K562 (cell line): ENCODE results near the gene REEP2. TPM values are rescaled to one million over a fixed set of nuclear protein-coding genes. Genes with fewer than 3 reads are reported as not detected.
A peak's percentile ranks its signal among the peaks of the same experiment; 100 is the strongest.

ENCODE experiments used
- ATF6 ChIP-seq: sonication (generic); formaldehyde crosslinking; IDR thresholded peaks from 2 replicates; pipeline ENCODE4 v1.4.0; 2020; ENCODE audit warnings: mild to moderate bottlenecking, missing genetic modification reagents
- BRCA1 ChIP-seq, 2 experiments: fragments of 450-650 bp in 1 of 2; sonication (generic) in 1 of 2; formaldehyde crosslinking in 1 of 2; IDR thresholded peaks; 2 replicates each; pipeline versions ENCODE4 v1.5.0 to v1.6.1; 2017 to 2020; ENCODE audit warnings: mild to moderate bottlenecking in 1 of 2, missing genetic modification reagents in 1 of 2
- CBX3 ChIP-seq, 2 experiments: IDR thresholded peaks; 1 replicate in 1 of 2; 2 replicates in 1 of 2; pipeline ENCODE4 v1.6.1; 2012; ENCODE audit warnings: inconsistent platforms in 2 of 2, low read length in 2 of 2, borderline replicate concordance in 1 of 2, control low read depth in 1 of 2
- CCAR2 ChIP-seq: fragments of 200-400 bp; formaldehyde crosslinking; IDR thresholded peaks from 2 replicates; pipeline ENCODE4 v1.6.1; 2017; ENCODE audit warnings: mild to moderate bottlenecking, low read depth, low read length
- CHD1 ChIP-seq: fragments of 200-600 bp; sonication (generic); IDR thresholded peaks from one replicate; pipeline ENCODE4 v1.6.1; 2012; ENCODE audit warnings: mild to moderate bottlenecking, moderate library complexity, low read length, inconsistent platforms
- EP400 ChIP-seq: fragments of 450-650 bp; IDR thresholded peaks from 2 replicates; pipeline ENCODE4 v1.6.1; 2017; ENCODE audit warnings: antibody characterized with exemption, mild to moderate bottlenecking, moderate library complexity
- MCM7 ChIP-seq, 2 experiments: fragments of 450-650 bp; IDR thresholded peaks; 2 replicates each; pipeline ENCODE4 v1.6.1; 2016 to 2018
- NFATC3 ChIP-seq: fragments of 450-650 bp; IDR thresholded peaks from 2 replicates; pipeline ENCODE4 v1.6.1; 2017; ENCODE audit warnings: mild to moderate bottlenecking
- NRF1 ChIP-seq, 2 experiments: fragments of 450-650 bp; IDR thresholded peaks in 1 of 2; conservative IDR thresholded peaks in 1 of 2; 2 replicates each; pipeline ENCODE4 v1.6.1; 2014; ENCODE audit warnings: mild to moderate bottlenecking in 2 of 2
- POLR2AphosphoS5 ChIP-seq: IDR thresholded peaks from 2 replicates; pipeline ENCODE4 v1.6.1; 2011; ENCODE audit warnings: mild to moderate bottlenecking, low read depth, low read length, moderate library complexity; ENCODE audit not compliant: control insufficient read depth, insufficient read depth
- PRDM10 ChIP-seq: fragments of 450-650 bp; IDR thresholded peaks from 2 replicates; pipeline ENCODE4 v1.6.1; 2018; ENCODE audit not compliant: partially characterized antibody
- PREB ChIP-seq: sonication (generic); formaldehyde crosslinking; IDR thresholded peaks from 2 replicates; pipeline ENCODE4 v1.8.1; 2023; ENCODE audit warnings: mild to moderate bottlenecking, missing genetic modification reagents
- SRF ChIP-seq, 2 experiments: fragments of 250-450, 450-650 bp in 1 of 2; sonication (Bioruptor Pico) in 1 of 2; sonication (generic) in 1 of 2; formaldehyde crosslinking; IDR thresholded peaks; 2 replicates each; pipeline versions ENCODE4 v1.5.0 to v1.5.1; 2020 to 2022; ENCODE audit warnings: mild to moderate bottlenecking in 1 of 2, missing genetic modification reagents in 1 of 2
- TAL1 ChIP-seq: fragments of 450-650 bp; IDR thresholded peaks from 2 replicates; pipeline ENCODE4 v1.6.1; 2016; ENCODE audit warnings: mild to moderate bottlenecking
- ZBTB2 ChIP-seq: fragments of 450-650 bp; IDR thresholded peaks from 2 replicates; pipeline ENCODE4 v1.6.1; 2016; ENCODE audit warnings: antibody characterized with exemption
- ZNF174 ChIP-seq: fragments of 250-450 bp; sonication (Bioruptor Pico); IDR thresholded peaks from 2 replicates; pipeline ENCODE4 v1.4.0; 2020; ENCODE audit warnings: mild to moderate bottlenecking
- ZNF232 ChIP-seq: sonication (generic); formaldehyde crosslinking; IDR thresholded peaks from 2 replicates; pipeline ENCODE4 v1.8.0; 2022; ENCODE audit warnings: mild to moderate bottlenecking, missing genetic modification reagents
- ZNF282 ChIP-seq: sonication (generic); formaldehyde crosslinking; IDR thresholded peaks from 2 replicates; pipeline ENCODE4 v1.8.1; 2023; ENCODE audit warnings: missing genetic modification reagents
- ZNF316 ChIP-seq: fragments of 450-650 bp; IDR thresholded peaks from 2 replicates; pipeline ENCODE4 v1.6.1; 2016
- ZNF57 ChIP-seq: fragments of 450-650 bp; formaldehyde crosslinking; IDR thresholded peaks from 2 replicates; pipeline ENCODE4 v1.4.0; 2020; ENCODE audit warnings: mild to moderate bottlenecking, moderate library complexity
- ZNF583 ChIP-seq: fragments of 250-450 bp; sonication (Bioruptor Pico); IDR thresholded peaks from 2 replicates; pipeline ENCODE4 v1.4.0; 2020
- ZNF79 ChIP-seq: fragments of 250-450 bp; sonication (Bioruptor Pico); IDR thresholded peaks from 2 replicates; pipeline ENCODE4 v1.4.0; 2020; ENCODE audit warnings: low read depth, mild to moderate bottlenecking, moderate library complexity
- polyA plus RNA-seq, 8 experiments: library from polyadenylated mRNA; depleted of rRNA in 4 of 8; stranded (reverse) in 5 of 8; unstranded in 3 of 8; fragments of >200 nt; fragmentation: Nextera tagmentation in 2 of 8; fragmentation: Illumina TruSeq in 1 of 8; extraction: Ambion mirVana in 2 of 8; extraction: Trizol in 1 of 8; gene quantifications; 2 replicates each; pipeline versions ENCODE4 v1.2.1 to v1.2.3, GENCODE V29; 2011 to 2014; ENCODE audit warnings: inconsistent platforms in 1 of 8, missing spikeins in 1 of 8
- total RNA-seq, 7 experiments: library from RNA; depleted of rRNA in 6 of 7; stranded (reverse); fragments of >200 nt in 6 of 7; fragmentation: Illumina TruSeq in 2 of 7; extraction: Trizol in 2 of 7; gene quantifications; 2 replicates each; pipeline versions ENCODE4 v1.2.1 to v1.2.3, GENCODE V29; 2011 to 2021; ENCODE audit warnings: low replicate concordance in 1 of 7

The REEP2 gene
- total and polyA plus RNA-seq, 9 of the 15 experiments (the other 6 are each of a cell fraction or from before 2014, with no cell fraction given) = 0.03 to 1.1 (median 0.12) TPM; not detected in 1

GRCh38 chr5:138468966-138469539, 30.2 kb downstream of the REEP2 start (continued):
- TF ChIP-seq ZBTB2 = no peak
- no peak for TF ChIP-seq PREB (CRISPR knock-in tag)
- TF ChIP-seq ZNF79 (CRISPR knock-in tag) = no peak
- peak; percentile 95; the same call in 1 of the 2 replicates for TF ChIP-seq POLR2AphosphoS5
- no peak for TF ChIP-seq ZNF232
- TF ChIP-seq CBX3 (IDR thresholded peaks at IDR 0.05; ENCODE audit: borderline replicate concordance in 1 of 2, low read length in 2 of 2) = no peak; a peak in 1 of 3 replicates
- no peak for TF ChIP-seq ZNF316
- TF ChIP-seq NFATC3 = peak; percentile 47; the same call in 1 of the 2 replicates
- TF ChIP-seq ZNF174 (CRISPR knock-in tag) = no peak
- no peak for TF ChIP-seq ZNF282
- no peak for TF ChIP-seq ZNF583 (CRISPR knock-in tag)
- no peak for TF ChIP-seq CHD1
- peak; percentile 29; the same call in 1 of the 2 replicates for TF ChIP-seq EP400
- no peak for TF ChIP-seq NRF1 (conservative IDR thresholded peaks at IDR 0.05 in 1 of 2, IDR thresholded peaks at IDR 0.05 in 1 of 2)
- TF ChIP-seq PRDM10 = no peak
- TF ChIP-seq BRCA1 (IDR thresholded peaks at IDR 0.05) = no peak
- TF ChIP-seq BRCA1 (CRISPR knock-in tag; IDR thresholded peaks at IDR 0.05) = no peak
- no peak for TF ChIP-seq MCM7 (IDR thresholded peaks at IDR 0.05)
- TF ChIP-seq ZNF57 = no peak
- TF ChIP-seq TAL1 = no peak
- no peak for TF ChIP-seq SRF (CRISPR knock-in tag; IDR thresholded peaks at IDR 0.05)
- no peak for TF ChIP-seq ATF6 (CRISPR knock-in tag)
- no peak for TF ChIP-seq CCAR2
